ENCODE data around the gene PTPN1. TPM values are rescaled to one million over a fixed set of nuclear protein-coding genes. Genes with fewer than 3 reads are reported as not detected.

Gene PTPN1
- total RNA-seq, 4 donors from 2014 or later: 20.5 to 28.8 (median 24.9) TPM

DNA sequence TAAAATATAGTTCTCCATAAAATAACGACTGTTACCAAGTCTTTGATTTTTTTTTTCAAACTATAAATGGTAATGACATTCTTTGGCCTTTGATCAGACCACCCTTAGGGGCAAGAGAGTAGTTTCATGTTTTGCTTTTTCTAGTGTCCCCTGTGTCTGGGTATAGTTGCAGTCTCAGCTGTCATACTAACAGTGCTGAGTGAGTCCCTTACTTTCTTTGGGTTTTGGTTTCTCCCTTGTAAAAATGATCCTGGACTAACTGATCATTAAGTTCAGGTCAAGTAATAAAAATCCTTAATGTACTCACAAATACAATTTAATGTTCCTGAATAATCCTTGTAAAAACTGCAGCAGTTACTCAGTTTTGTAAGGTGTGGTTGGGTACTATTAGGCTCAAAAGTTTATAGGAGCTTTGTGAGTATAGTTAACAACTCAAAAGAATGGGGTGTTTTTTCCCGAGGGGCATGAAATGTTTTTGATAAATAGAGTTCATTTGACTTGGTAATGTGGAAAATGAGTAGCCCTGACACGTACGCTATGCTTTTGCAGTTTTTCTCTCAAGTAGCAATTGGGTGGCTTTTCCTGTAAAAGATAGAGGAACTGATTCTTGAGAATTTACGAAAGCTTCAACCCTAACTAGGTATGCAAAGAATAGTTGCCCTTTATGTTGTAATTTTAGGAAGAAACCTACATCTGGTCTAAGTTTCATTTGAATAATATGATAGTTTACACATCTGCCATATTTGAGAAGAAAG is 6.2 kb downstream of the PTPN1 start:
- DNase-seq: no peak
- H3K9me3 ChIP-seq: no peaks in the 10 kb centered on the region
- no peaks in the 10 kb centered on the region for H3K27me3 ChIP-seq
- H3K4me3 ChIP-seq (replicated peaks in 1 of 3): no peak overlapping the region
- 78 to 84% methylated on average over 5 of the region's 5 CpGs for WGBS, 2 donors
- no peak for TF ChIP-seq POLR2A (IDR thresholded peaks at IDR 0.05)
- TF ChIP-seq, protein P1, sequence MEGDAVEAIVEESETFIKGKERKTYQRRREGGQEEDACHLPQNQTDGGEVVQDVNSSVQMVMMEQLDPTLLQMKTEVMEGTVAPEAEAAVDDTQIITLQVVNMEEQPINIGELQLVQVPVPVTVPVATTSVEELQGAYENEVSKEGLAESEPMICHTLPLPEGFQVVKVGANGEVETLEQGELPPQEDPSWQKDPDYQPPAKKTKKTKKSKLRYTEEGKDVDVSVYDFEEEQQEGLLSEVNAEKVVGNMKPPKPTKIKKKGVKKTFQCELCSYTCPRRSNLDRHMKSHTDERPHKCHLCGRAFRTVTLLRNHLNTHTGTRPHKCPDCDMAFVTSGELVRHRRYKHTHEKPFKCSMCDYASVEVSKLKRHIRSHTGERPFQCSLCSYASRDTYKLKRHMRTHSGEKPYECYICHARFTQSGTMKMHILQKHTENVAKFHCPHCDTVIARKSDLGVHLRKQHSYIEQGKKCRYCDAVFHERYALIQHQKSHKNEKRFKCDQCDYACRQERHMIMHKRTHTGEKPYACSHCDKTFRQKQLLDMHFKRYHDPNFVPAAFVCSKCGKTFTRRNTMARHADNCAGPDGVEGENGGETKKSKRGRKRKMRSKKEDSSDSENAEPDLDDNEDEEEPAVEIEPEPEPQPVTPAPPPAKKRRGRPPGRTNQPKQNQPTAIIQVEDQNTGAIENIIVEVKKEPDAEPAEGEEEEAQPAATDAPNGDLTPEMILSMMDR (IDR thresholded peaks at IDR 0.05): no peak
- H3K36me3 ChIP-seq: no peaks in the 10 kb centered on the region
- peaks cover 42 to 59% of the 10 kb centered on the region in 2 donors for H3K4me1 ChIP-seq
- intact Hi-C loops (cut with DNase I): no loop called here
- H3K27ac ChIP-seq: no peak overlapping the region

DNA sequence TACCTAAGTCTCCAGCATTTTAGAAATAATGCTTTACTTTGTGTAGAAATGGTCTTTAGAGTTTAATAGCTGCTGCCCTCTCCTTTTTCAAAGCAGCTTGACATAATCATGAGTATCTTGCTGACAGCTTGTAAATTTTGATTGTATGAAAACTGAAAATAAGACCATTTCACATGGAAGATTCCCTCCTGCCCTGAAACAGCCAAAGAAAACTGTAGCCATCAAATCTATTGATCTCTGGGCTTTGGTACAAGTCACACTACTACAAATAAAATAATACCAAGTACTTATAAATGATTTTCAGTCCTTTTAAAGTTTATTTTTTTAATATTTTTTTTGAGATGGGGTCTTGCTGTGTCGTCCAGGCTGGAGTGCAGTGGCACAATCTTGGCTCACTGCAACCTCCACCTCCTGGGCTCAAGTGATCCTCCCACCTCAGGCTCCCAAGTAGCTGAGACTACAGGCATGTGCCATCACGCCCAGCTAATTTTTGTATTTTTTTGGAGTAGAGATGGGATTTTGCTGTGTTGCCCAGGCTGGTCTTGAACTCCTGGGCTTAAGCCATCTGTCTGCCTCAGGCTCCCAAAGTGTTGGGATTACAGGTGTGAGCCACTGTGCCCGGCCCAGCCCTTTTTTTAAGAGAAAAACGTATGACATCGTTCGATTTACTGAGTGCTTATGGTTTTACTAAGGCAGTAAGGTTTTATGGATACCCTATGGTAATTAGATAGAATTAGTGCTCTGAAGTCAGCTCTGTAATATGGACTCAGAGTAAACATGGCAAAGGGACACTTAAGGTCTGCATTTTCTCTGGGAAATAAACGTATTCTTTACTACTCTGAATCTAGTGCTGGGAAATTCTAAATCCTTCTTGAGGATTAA is 7.0 kb downstream of the PTPN1 start:
- intact Hi-C loops (cut with DNase I): no loop called here
- H3K27me3 ChIP-seq: no peaks in the 10 kb centered on the region
- WGBS, 2 donors: 89 to 92% methylated on average over 7 of the region's 7 CpGs
- TF ChIP-seq POLR2A (IDR thresholded peaks at IDR 0.05): no peak
- TF ChIP-seq, protein P1 (IDR thresholded peaks at IDR 0.05): no peak
- H3K9me3 ChIP-seq: no peaks in the 10 kb centered on the region
- peaks cover 33 to 60% of the 10 kb centered on the region in 2 donors for H3K4me1 ChIP-seq
- H3K36me3 ChIP-seq: no peaks in the 10 kb centered on the region
- no peak overlapping the region for H3K4me3 ChIP-seq (replicated peaks in 1 of 3)
- DNase-seq: no peak
- no peak overlapping the region for H3K27ac ChIP-seq

DNA sequence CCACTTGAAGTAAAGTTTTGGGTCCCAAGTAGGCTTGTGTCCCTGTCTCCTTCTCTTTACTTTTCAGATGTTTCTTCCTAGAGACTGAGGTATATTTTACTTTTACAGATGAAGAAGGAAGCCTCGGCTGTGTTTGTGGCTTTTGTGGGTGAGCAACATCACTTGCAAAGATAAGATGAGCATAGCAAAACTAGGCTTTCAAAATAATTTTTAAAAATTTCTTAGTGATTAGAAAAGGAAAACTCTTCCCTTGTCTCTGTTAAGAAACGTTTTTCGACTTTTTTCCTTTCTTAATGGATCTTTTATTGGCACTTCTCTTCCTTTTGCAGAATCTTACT is 7.6 kb downstream of the PTPN1 start:
- WGBS, 2 donors: 76 to 84% methylated on average over 3 of the region's 3 CpGs
- Histone ChIP-seq H3K36me3 (no peaks in the 10 kb centered on the region), H3K27me3 (no peaks in the 10 kb centered on the region), H3K27ac (no peak overlapping the region), H3K9me3 (no peaks in the 10 kb centered on the region), H3K4me3 (replicated peaks in 1 of 3) (no peak overlapping the region), H3K4me1 (peaks cover 27 to 54% of the 10 kb centered on the region in 2 donors)
- no peak for DNase-seq
- TF ChIP-seq, protein P1 (IDR thresholded peaks at IDR 0.05): no peak
- TF ChIP-seq POLR2A (IDR thresholded peaks at IDR 0.05): no peak
- intact Hi-C loops (cut with DNase I): no loop called here

DNA sequence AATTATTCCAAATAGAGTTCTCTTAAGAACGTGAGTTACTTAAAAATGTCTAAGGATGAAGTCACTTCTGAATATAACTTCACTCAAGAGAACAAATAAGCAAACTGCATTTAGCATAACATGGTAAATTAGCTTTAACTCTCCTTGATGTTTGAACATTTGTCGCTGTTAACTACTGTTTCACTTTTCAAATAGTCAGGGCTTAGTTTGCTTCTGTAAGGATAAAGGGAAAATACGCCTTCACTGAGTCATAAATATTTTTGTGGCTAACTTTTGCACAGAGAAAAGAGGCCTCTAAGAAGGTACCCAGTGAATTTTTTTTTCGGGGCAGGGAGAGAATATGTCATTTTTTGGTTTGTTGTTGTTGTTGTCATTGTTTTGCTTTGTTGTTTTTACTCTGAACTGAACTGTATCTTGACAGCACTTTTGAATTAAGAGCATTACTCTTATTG is 8.1 kb downstream of the PTPN1 start:
- WGBS, 2 donors: 80 to 88% methylated on average over 4 of the region's 4 CpGs
- no peak for TF ChIP-seq POLR2A (IDR thresholded peaks at IDR 0.05)
- TF ChIP-seq, protein P1 (IDR thresholded peaks at IDR 0.05): no peak
- peaks cover 22 to 49% of the 10 kb centered on the region in 2 donors for H3K4me1 ChIP-seq
- no peak overlapping the region for H3K27ac ChIP-seq
- DNase-seq: no peak
- H3K9me3 ChIP-seq: no peaks in the 10 kb centered on the region
- H3K4me3 ChIP-seq (replicated peaks in 1 of 3): no peak overlapping the region
- intact Hi-C loops (cut with DNase I): no loop called here
- no peaks in the 10 kb centered on the region for H3K36me3 ChIP-seq
- no peaks in the 10 kb centered on the region for H3K27me3 ChIP-seq

All from thyroid gland (tissue), 4 donors.